Effector memory CD4-positive, alpha-beta T cell (primary cell): ENCODE data around the gene PARD3B.

ENCODE experiments used
- DNase-seq, 3 donors: peaks; one replicate each; pipeline ENCODE4 v3.0.0-alpha.2; 2020
- H3K27ac ChIP-seq: 2 replicates; pipeline ENCODE4 v1.7.0; 2013; ENCODE audit warnings: mild to moderate bottlenecking, low read length, moderate library complexity; ENCODE audit not compliant: insufficient read depth, poor library complexity, severe bottlenecking
- H3K27me3 ChIP-seq: replicated peaks from 2 replicates; pipeline ENCODE4 v1.7.0; 2013; ENCODE audit warnings: mild to moderate bottlenecking, low read length; ENCODE audit not compliant: insufficient read depth, control insufficient read depth, poor library complexity, severe bottlenecking
- H3K36me3 ChIP-seq: 2 replicates; pipeline ENCODE4 v1.7.0; 2013; ENCODE audit warnings: mild to moderate bottlenecking, low read length, moderate library complexity; ENCODE audit not compliant: control insufficient read depth, insufficient read depth
- H3K4me1 ChIP-seq: 2 replicates; pipeline ENCODE4 v1.7.0; 2013; ENCODE audit warnings: low read length, mild to moderate bottlenecking; ENCODE audit not compliant: control insufficient read depth, insufficient read depth, poor library complexity, severe bottlenecking
- H3K4me3 ChIP-seq: 2 replicates; pipeline ENCODE4 v1.7.0; 2013; ENCODE audit warnings: low read length, low read depth, mild to moderate bottlenecking; ENCODE audit not compliant: insufficient read depth, poor library complexity, severe bottlenecking
- H3K9me3 ChIP-seq: 2 replicates; pipeline ENCODE4 v1.7.0; 2013; ENCODE audit warnings: mild to moderate bottlenecking, low read length, moderate library complexity; ENCODE audit not compliant: control insufficient read depth

The PARD3B gene

DNA sequence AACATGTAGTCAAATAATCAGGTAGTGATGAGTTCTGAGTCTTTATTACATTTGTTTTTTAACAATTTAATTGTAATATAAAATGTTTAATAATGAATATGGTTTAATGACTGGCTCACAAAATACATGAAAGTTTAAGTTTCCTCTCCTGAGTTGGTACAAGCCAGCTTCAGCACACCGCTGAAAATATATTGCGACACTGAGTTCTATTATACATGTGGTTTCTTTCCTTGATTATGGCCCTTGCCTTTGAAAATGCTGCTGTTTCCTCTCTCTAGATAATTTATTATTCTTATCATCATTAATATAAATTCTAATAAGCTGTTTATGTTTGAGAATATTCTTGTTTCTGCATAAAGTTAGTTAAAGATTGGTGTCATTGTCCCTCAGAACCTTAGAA lies 249.3 kb downstream of the PARD3B start:
- Histone ChIP-seq H3K4me3 (no peak overlapping the region), H3K27ac (no peak overlapping the region), H3K4me1 (no peaks in the 10 kb centered on the region), H3K36me3 (no peaks in the 10 kb centered on the region), H3K9me3 (no peaks in the 10 kb centered on the region), H3K27me3 (no peaks in the 10 kb centered on the region)
- no peak for DNase-seq

DNA sequence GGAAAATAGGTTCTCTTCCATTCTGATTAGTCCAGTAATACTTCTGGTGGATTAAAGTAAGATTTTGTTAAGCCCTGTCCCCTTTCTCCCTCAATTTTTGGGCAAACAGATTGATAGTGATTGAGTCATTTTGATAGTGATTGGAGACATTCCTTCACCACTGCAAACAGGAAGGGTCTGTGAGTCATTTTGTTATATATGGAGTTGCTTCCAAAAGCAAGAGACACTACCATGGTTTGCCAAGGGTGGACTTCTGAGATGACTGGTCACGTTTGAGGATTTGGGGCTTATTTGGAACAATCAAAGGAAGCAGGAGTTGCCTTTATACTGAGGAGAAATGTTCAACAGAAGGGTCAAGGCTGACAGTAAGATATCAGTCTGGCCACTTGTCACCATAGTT lies 249.9 kb downstream of the PARD3B start:
- no peak for DNase-seq

DNA sequence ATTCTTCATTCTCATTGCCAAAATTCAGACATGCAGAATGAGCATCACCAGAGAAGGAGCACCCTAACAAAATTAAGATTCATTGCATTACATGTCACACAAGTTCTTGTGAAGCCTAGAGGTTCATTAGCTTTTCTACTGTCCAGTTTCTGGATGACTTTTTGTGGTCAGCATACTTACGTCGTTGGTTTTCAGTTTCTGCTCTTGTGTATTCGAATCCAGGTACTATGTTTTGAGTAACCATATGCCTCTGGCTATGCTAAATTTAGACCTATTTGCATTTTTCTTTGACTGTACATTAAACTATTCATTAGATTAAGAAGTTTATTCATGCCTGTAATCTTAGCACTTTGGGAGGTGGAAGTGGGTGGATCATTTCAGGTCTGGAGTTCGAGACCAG lies 251.3 kb downstream of the PARD3B start:
- Histone ChIP-seq H3K9me3 (no peaks in the 10 kb centered on the region), H3K36me3 (no peaks in the 10 kb centered on the region), H3K4me3 (no peak overlapping the region), H3K27me3 (no peaks in the 10 kb centered on the region), H3K4me1 (no peaks in the 10 kb centered on the region), H3K27ac (no peak overlapping the region)
- no peak for DNase-seq

More for the DNA sequence above, 249.9 kb downstream of the PARD3B start:
- no peaks in the 10 kb centered on the region for H3K4me1 ChIP-seq
- no peaks in the 10 kb centered on the region for H3K36me3 ChIP-seq
- no peak overlapping the region for H3K4me3 ChIP-seq
- no peaks in the 10 kb centered on the region for H3K27me3 ChIP-seq
- no peaks in the 10 kb centered on the region for H3K9me3 ChIP-seq
- H3K27ac ChIP-seq: no peak overlapping the region

DNA sequence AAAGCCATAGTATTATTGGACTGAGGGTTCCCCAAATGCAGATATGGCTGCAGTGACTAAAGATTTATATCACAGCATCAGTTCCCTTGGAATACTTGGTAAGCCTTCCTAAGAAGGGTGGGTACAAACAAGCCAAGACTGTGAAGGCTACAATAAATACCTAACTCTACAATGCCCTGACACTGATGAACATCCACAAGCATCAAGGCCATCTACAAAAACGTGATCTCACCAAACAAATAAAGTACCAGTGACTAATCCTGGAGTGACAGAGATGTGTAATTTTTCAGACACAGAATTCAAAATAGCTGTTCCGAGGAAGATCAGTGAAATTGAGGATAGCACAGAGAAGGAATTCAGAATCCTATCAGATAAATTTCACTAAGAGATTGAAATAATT lies 254.5 kb downstream of the PARD3B start:
- no peak for DNase-seq
- no peaks in the 10 kb centered on the region for H3K27me3 ChIP-seq
- H3K9me3 ChIP-seq: no peaks in the 10 kb centered on the region
- no peaks in the 10 kb centered on the region for H3K4me1 ChIP-seq
- no peak overlapping the region for H3K27ac ChIP-seq
- no peak overlapping the region for H3K4me3 ChIP-seq
- H3K36me3 ChIP-seq: no peaks in the 10 kb centered on the region

DNA sequence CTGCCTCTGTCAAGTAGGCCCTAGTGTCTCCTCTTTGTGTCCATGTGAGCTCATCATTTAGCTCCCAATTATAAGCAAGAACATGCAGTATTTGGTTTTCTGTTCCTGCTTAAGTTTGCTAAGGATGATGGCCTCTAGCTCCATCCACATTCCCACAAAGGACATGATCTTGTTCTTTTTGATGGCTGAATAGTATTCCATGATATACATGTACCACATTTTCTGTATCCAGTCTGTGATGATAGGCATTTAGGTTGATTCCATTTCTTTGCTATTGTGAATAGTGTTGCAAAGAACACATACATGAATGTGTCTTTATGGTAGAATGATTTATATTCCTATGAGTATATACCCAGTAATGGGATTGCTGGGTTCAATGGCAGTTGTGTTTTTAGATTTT lies 263.2 kb downstream of the PARD3B start:
- Histone ChIP-seq H3K4me3 (no peak overlapping the region), H3K9me3 (peaks cover 3% of the 10 kb centered on the region), H3K36me3 (no peaks in the 10 kb centered on the region), H3K27ac (no peak overlapping the region), H3K4me1 (no peaks in the 10 kb centered on the region), H3K27me3 (no peaks in the 10 kb centered on the region)
- DNase-seq: no peak

DNA sequence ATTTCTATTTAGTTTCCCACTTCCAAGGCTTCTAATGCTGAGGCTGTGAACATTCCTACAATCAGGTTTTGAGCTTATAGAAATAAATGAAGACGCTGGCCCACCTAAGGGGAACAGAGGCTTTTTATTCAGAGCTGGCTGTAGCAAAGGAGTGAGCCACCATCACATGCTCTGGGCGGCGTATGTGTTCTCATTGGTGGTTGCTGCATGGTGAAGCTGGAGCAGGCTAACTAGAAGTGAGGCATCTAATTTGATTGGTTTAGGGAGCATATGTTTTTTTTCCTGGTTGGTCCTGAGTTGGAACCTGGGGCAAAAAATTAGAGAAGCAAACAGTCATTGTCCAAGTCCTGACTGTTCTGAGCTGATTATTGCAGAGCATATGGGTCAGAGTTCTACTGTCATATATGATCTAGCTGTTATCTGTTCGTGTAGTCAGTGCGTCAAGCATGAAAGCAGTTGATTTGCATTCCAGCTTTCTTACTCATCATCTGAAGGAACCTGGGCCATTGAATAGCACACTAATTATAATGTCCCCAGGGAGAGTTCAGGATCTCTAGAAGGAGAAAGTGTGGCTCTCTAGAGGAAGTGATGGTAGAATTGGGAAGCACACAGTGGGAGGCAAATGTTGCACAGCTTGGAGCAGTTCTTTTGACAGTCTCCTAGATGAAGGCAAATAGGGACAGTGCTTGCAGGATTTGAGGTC lies 279.6 kb downstream of the PARD3B start:
- no peak for DNase-seq
- Histone ChIP-seq H3K27me3 (no peaks in the 10 kb centered on the region), H3K36me3 (no peaks in the 10 kb centered on the region), H3K4me1 (no peaks in the 10 kb centered on the region), H3K4me3 (no peak overlapping the region), H3K27ac (no peak overlapping the region), H3K9me3 (no peaks in the 10 kb centered on the region)

DNA sequence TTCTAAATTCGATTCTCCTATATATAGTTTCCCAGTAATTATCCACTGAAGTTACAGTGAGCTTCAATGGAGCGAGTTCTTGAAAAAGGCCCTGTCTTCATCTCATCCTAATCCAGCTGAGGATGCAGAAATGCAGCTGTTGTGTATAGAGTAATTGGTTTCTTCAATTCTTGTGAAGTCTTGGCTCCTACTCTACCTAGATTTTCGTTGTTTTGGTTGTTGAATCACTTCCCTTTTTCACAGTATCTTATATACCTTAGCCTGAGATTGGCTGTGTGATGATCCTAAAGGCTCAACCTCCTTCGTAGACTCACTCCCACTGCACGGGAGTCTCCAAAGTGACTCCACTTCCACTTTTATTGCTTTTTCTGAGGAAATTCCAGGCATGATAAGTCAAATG lies 280.4 kb downstream of the PARD3B start:
- DNase-seq: no peak
- no peak overlapping the region for H3K4me3 ChIP-seq
- H3K9me3 ChIP-seq: no peaks in the 10 kb centered on the region
- H3K27me3 ChIP-seq: no peaks in the 10 kb centered on the region
- H3K36me3 ChIP-seq: no peaks in the 10 kb centered on the region
- no peak overlapping the region for H3K27ac ChIP-seq
- no peaks in the 10 kb centered on the region for H3K4me1 ChIP-seq

DNA sequence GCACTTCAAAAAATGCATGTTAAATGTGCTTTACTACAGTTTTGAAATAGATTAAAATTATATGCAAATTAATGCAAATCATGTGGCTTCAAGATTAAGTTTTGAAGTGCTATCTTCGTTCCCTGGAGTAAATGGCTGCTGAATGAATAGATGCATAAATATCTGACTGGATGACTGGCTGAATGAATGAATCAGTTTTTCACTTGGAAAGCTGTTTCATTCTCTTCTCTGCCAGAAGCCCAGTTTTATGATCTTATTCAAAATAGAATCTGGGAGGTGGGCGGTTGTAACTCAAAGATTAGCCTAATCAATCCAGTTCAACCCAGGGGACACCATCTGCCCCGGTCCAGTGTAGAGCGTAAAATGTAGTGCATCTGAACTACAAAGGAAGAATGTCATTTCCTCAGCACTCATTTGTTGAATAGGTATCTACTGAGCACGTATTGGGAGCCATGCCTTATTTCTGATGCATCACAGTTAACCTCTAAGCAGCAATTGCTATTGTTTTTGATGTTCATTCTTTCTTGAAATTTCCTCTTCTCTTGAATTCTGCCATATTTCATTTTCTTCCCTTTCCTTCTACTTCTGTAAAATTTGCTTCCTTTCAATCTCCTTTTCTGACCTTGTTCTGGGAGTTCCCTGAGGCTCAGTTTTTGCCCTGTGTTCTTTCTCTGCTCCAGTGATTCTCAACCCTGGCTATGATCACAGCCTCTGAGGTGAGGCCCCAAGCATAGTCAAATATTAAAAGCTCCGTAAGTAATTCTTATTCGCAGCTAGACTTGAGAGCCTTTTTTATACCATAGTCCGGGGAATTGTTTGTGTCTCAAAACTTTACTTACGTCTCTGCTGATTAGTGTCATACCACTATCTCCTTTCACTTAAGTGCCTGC lies 282.7 kb downstream of the PARD3B start:
- Histone ChIP-seq H3K4me1 (no peaks in the 10 kb centered on the region), H3K27ac (no peak overlapping the region), H3K36me3 (no peaks in the 10 kb centered on the region), H3K9me3 (no peaks in the 10 kb centered on the region), H3K27me3 (no peaks in the 10 kb centered on the region), H3K4me3 (no peak overlapping the region)
- DNase-seq: no peak

DNA sequence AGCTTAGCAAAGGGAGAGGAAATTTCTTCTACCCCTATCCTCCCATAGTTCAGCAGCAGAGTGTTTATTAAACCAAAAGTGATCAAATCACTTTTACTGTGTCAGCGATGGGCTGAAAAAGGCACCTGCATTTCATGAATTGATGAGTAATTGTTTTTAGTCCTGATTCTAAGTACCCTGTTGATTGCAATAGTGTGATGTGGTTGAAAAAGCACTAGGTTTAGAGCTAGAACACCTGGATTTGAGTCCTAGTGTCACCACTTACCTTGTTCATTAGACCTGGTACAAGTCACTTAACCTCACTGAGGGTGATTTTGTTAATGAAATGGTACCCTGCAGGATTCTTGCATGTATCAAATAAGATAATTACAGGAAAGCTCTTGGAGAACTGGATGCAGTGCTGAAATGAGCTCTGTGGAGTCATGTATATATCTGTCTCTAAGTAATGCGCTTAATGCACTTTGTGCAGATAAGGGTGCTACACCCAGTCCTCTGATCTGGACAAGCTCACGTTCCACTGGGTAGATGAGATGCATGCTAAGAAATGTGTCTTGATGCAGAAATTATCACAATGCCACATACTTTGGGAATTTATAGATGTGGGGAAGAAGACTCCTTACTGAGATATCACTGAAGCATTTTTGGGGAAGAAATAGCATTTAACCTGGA lies 289.6 kb downstream of the PARD3B start:
- Histone ChIP-seq H3K9me3 (no peaks in the 10 kb centered on the region), H3K4me1 (no peaks in the 10 kb centered on the region), H3K4me3 (no peak overlapping the region), H3K36me3 (no peaks in the 10 kb centered on the region), H3K27me3 (no peaks in the 10 kb centered on the region), H3K27ac (no peak overlapping the region)
- no peak for DNase-seq

DNA sequence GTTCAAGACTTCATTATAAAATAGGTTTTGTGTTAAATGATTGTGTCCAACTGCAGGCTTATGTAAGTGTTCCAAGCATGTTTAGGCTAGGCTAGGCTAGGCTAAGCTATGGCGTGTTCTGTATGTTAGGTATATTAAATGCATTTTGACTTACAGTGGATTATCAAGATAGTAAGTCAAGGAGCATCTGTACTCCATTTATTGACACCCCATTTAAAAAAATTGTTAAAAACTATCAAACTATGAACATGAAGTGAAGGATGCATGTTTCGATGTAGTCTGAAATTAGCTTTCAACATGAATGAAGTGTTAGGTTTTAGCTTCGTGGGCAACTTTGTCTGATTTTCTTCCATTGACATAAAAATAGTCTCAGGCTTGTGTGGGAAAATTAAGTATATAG lies 290.5 kb downstream of the PARD3B start:
- no peaks in the 10 kb centered on the region for H3K4me1 ChIP-seq
- H3K27ac ChIP-seq: no peak overlapping the region
- H3K27me3 ChIP-seq: no peaks in the 10 kb centered on the region
- H3K9me3 ChIP-seq: no peaks in the 10 kb centered on the region
- no peaks in the 10 kb centered on the region for H3K36me3 ChIP-seq
- H3K4me3 ChIP-seq: no peak overlapping the region
- no peak for DNase-seq
